GM19438 (cell line): ENCODE data around the gene DPP6.

ENCODE experiments used
- ATAC-seq: cut with Tn5 transposase; IDR thresholded peaks from one replicate; pipeline ENCODE4 v1.9.1; 2021; ENCODE audit warnings: low read depth; ENCODE audit not compliant: unreplicated experiment

The DPP6 gene

DNA sequence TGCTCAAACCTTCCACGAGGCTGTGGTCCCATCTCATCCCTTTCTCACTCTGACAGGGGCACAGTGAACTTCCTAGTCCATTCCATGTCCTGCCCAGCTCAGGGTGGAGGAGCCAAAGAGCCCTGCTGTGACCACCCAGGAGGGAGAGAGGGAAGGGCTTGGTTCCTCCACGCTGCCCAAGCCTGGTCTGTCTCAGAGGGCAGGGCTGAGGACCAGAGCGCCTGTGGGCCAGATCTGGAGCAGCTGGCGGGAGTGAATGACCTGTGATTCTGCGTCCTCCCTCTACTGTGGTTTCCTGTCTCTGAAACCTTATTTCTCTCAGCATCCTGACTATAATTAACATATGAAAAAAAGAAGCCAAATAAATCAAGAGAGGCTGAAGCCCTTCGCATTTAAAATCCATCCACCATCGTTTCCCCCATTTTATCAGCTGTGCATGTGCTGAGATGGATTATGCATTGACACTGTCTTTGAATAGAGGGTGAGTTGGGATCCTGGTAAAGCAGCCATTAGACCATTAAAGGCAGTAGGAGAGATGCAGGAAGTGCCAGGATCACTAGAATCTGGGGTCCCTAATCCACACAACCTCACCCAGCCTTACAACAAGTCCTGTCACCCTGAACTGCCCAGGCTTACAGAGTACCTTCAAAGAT, 165.6 kb downstream of the DPP6 start:
- no peak for ATAC-seq

DNA sequence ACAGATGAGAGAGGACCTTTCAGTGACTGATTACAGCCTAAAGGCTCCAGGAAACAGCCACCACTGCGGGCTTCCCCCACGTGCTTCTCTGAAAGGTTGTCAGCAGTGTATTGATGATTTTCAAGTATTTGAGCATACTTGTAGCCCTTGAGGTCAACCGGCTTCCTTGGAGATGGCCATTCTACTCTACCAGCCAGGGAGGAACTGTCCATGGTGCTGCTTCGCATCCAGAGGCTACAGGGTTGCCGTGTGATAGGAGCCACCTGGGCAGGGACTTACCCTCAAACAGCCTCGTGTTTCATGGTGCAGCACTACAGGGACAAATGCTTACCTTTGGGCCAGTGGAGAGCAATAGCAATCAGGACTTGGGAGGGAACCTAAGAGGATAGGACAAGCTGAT, 179.5 kb downstream of the DPP6 start:
- no peak for ATAC-seq

DNA sequence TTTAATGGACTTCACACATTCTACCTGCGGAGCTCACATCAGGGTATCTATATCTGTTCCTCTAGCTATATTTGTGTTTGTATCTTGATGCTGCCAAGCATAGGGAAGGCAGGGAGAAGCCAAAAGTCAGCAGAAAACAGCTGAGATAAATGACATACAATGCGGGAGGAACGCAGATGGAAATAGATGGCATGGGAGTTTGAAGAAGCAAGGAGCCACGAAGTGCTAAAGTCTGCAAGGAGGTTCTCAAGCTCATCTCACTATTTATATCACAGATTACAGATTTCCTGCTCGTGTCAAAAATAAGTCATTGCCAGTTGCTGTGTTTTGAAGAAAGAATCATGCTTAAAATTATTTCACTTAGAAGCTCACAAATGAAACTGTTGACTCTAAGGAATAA, 180.5 kb downstream of the DPP6 start:
- no peak for ATAC-seq

DNA sequence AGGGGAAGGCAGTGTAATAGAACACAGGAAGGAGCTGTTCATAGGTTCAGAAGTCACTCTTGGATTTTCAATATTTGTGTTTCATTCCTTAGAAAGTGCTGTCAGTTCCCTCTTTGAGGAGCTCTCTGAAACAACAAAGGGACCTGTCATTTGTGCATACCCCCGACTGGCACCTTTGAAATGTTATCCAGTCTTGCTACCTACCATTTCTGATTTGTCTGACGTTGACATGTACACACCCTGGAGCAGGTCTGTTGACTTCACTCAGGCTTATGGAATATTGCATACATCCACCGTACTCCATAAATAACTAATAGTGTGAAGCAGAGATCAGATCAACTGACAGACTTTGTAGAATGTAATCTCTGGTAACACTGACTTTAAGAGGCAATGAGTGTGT, 189.8 kb downstream of the DPP6 start:
- ATAC-seq, result no peak

DNA sequence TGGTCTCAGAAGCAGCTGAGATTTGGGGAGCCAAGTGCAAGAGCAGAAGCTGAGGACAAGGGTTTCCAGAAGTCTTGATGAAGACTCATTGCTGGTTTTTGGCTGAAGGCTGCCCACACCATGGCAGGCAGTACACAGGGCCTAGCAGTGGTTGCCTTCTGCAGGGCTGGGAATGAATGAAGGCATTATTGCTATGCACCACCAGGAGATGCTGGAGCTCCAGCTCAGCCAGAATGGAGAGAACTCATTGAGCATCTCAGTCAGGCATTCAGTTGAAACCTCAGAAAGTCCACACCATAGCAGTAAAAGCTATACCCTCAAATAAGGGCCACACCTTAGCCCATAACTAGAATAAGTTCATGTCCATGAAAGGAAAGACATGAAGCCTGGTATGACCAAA, 190.5 kb downstream of the DPP6 start:
- ATAC-seq, result no peak

DNA sequence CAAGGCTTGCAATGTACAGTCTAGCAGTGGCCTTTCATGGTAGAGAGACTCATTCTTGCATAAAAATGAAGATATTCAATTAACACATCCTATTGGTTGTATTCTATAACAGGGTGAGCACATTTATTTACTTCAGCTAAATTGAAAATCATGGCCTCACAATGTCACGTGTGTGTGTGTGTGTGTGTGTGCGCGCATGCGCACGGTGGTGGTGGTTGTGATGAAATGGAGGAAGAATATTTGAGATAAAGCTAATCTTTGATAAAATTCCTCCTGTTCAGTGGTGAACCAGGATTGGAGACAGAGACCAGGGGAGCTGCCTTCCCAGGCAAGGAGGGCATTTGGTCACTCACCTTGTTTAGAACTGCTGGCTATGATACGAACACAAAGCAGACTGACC, 199.8 kb downstream of the DPP6 start:
- ATAC-seq, result no peak

DNA sequence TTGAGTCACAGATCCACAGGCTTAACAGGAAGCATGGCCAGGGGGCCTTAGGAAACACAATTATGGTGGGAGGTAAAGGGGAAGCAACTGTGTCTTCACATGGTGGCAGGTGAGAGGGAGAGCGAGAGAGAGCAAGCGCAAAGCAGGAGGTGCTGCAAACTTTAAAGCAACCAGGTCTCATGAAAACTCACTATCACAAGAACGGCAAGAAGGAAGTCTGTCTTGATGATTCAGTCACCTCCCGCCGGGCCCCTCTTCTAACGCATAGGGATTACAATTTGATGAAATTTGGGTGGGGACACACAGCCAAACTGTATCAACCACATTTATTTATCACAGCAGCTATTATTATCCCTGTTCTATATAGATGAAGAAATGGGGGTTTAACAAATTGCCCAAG, 201.6 kb downstream of the DPP6 start:
- no peak for ATAC-seq

DNA sequence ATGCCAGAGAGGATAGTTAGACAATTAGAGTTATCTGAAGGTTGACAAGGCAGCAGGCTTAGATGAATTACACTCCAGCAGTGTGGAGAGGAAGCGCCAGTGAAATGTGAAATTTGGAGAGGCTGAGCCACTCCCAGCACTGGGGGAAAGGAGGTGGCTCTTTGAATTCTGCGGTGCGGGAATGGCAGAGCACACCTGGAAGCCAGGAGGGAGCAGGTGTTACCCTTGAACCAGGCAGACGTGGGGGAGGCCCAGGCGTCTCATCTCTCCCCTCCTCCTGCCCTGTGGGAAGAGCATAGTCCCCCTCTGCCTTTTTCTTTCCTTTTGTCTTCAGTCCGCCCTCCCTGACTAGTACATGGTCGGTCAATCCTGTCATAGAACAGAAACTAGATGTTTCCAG, 203.1 kb downstream of the DPP6 start:
- ATAC-seq, result no peak

DNA sequence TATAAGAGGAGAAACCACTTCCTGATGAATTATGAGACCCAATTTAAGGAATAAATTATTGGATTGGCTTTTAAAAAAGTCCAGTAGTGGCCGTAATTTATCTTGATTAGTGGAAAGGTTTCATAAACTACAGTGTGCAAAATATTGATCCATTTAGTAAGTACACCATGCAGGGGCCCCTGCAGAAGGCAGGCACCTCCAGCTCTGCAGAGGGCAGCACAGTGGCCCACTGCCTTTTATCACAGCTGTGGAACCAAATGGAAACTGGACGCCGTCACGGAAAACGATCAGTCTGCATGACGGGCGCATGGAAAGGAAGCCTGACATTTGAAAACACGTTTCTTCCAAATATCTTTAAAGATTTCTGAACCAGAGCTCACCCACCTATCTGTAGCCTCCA, 204.0 kb downstream of the DPP6 start:
- ATAC-seq, result no peak

DNA sequence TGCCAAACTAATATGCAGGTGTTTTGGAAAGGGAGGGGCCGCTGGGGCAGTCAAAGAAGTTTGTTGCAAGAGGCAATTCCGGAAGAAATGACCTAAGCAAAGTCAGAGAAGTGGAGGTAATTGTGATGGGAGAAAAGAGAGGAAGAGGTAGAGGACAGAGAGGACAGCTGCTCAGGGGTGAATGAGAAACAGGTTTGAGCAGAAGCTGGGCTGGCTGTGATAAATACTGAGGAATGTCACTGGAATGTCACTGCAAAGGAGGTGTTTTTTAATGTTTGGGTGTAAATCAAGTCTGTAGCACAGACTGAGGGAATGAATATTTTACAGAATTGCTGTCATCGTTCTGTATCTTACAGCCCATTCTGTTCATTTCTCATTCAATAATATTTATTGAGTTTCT, 207.2 kb downstream of the DPP6 start:
- no peak for ATAC-seq

DNA sequence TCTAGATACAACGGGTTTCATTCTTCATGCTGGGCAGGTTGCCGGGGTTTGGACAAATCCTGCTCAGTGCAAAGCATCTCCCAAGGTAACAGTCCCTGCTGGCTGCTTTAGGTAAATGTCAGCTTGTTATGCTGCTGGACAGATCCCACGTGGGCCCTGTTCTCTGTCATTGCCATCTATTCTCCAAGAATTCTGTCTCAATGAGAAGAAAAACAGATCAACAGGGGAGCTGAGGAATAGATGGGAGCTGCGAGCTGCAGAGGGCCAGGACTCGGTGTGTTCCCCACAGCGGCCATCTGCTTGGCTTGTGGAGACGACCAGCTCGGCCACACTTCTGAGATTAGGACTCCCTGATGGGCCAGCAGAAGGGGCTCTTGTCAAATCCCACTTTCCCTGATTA, 235.2 kb downstream of the DPP6 start:
- no peak for ATAC-seq

DNA sequence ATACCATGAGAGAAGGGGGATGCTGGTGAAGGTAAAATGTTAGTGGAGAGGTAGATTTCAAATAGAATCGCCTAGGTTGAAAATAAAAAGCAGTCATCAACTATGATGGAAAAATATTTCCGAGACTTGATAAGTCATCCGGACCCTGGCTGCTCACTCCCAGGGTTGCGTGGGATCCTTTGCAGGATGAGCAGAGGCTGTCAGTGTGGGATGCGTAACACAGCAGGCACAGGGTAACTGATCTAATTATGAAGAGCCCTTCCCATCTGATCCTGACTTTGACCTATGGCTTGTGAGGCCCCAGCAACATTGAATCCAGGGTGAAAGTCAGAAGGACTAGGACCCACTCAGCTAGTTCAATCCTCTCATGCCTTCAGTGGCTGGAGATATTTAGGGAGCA, 236.9 kb downstream of the DPP6 start:
- no peak for ATAC-seq

DNA sequence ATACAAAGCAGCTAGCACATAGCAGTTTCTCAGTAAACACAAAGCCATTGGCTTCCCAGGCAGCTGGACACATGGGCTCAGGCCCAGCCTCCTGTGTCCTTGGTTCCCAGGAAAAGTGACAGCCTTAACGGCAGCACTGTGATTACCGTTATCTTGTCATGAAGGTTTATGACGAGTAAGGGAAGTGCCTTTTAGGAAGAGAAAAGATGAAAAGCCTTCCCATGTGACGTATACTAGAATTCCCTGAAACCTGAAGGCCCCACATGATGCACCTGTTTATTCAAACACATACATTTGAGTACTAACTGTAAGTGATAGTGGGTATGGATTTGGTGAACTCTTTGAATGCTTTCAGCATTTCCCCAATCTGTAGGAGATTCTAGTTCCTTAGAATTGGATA, 244.2 kb downstream of the DPP6 start:
- no peak for ATAC-seq

DNA sequence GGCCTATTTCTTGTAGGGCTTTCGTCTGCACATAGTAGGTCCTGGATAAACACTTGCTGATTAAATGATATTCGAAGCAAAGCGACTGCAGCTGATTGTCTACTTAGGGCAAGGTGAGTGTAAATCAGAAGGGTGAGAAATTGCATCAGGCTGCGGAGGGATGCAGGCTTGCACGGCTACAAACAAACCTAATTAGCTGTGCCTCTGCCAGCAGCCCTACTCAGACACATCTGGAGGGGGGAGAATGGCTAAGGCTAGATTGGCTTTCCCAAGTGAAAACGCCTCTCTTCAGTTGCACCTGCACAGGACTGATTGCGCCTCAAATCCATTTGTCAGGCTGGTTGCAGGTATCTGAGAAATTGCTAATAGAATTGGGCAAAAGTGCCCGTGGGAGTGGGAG, 247.5 kb downstream of the DPP6 start:
- no peak for ATAC-seq

DNA sequence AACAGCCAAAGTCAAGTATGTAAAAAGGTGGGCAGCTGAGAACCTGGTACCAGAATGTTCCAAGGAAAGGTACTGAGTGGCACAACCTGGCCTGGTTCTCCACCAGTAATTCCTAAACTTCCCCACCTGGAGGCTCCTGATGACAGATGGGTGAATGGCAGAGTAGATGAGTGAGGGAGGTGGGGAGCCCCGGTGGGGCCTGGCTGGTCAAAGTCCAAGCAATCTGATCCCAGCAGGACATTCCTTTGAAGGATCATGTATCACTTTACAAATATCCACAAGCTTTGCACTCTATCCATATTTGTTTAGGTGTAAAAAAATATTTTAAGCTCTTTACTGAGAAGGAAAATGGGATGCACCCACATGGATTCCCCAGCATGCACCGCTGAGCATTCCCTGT, 250.2 kb downstream of the DPP6 start:
- ATAC-seq, result no peak

DNA sequence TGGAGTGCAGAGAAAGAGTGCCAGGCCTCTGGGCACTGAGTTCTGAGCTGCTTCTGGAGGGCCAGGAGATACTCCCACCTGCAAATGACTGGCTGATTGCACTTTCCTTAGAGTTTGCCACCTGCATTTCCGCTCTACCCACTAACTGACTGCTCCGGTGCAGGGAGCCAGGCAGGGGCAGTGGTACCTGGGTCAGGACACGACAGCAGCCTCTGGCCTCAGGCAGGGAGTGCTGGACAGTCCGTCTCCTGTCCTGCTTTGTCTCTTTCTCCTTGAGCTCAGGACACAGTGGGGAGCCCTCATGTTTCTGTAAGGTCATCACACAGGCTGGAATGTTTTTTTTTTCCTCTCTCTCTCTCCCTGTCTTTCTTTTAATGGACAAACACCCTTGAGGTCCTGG, 252.0 kb downstream of the DPP6 start:
- ATAC-seq, result no peak

DNA sequence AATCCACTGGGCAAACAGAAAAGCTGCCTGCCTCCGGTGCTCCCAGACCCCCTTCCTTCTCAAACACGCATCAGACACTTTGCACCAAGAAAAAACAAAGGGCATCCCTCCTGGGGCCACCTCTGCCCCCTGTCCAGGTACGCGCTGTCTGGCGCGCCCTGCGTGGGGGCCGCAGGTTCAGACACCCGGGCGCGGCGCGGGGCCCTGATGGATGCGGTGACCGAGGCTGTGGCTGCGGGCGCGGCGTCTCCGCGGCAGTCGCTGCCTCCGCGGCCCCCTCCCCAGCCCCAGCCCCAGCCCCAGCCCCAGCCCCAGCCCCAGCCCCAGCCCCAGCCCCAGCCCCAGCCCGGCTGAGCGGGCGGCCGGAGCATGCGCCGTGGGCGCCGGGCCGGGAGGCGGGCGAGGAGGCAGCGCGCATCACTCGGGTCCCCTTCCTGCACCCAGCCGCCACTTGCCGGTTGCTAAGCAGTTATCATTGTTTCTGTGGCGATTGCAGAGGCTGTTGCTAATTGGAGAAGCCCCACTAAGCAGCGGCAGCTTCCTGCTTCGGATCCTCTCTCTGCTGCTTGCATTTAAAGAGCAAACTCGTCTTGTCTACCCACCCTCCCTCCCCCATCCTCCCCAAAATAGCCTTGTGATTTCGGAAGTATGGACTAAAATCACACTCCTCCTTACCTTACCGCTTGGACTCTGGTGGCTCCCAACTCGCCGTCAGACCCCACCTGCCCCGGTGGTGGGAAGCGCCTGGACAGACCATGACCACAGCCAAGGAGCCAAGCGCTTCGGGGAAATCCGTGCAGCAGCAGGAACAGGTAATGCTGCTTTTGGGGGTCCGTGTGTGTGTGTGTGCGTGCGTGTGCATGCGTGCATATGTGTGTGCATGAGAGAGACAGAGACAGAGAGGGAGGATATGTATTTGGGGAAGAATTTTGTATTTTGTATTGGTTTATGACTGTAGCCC, 252.8 kb downstream of the DPP6 start:
- no peak for ATAC-seq

DNA sequence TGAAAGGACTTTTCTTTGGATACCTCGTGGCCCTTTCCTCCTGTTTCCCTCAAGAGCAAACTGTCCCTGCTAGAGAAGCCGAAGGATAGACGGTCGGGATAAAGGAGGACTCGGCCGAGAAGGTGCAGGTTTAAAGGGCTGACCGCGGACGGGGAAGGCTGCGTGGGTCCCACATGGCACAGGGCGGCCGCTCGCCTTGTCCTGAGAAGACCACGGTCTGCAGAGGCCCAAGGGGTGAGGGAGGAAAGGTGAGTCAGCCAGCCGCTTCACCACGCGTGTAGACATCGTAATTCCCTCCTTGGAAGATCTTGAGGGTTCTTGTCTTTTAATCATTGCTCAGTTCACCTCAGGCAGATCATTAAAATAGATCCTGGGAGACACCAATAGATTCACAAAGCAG, 253.8 kb downstream of the DPP6 start:
- ATAC-seq, result no peak

DNA sequence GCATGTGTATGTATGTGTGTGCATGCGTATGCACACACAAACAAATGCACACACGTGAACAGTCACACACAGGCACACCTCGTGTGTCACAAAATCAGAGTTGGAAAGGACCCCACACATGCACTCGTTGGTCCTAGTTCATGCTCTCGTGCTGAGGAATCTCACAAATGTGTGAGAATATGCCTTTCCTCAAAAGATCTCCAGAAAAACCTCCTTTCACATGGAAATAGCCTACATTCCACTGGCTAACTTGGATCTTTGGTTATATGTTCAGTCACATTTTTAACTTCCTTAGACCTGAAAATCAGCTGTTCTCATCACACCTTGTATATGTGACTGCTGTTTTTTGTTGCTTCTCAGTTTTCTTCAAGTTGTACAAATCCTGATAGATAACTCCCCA, 256.7 kb downstream of the DPP6 start:
- ATAC-seq, result no peak

DNA sequence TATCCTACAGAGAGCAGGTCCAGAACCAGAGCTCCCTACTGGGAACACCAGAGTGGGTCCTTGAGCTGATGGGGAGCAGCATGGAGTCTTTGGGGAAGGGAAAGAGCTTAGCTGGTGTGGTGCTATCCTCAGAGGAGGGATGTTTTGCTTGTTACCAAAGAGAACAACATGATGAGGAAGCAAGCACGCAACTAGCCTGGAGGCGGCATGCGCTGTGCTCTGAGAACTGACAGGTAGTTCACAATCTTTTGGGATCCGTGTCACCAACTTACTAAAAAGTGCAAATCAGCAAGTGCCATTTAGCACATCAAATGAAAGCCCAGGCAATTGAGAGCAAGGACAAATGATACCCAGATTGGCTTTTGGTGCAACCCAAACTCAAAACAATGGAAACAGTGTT, 257.9 kb downstream of the DPP6 start:
- ATAC-seq, result no peak

DNA sequence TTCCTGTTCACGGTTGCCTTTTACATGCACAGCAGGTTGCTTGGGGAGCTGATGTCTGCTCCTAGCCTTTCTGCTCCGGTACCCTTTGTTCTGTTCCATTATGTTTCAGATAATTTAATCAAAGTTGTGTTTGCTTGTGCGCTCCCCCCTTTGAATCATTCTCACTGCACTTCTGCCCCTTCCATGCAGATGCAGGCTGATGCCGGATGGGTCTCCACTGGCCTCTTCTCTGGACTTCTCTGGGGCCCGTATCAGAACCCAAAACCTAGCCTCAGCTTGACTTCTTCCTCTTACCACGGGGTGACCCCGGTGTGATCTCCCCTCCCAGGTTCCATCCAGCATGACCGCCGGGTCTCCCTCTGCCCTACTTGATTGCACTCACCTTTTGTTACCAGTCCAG, 272.0 kb downstream of the DPP6 start:
- no peak for ATAC-seq

DNA sequence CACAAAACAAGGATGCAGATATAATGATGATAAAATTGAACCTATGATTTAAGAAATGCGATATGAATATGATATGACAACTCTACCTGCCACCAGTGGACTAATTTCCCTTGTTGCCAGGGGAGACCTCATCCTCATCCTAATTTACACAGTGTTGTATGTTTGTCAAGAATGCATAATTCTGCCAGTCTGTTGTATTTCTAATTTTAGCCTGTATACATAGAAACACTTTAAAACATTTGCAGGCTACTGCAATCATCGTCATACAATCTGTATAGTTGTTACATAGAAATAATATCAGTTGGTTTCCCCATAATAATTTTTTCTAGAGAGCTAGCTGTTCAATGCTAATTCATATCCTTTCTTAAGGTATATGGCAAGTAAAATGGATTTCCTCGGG, 274.2 kb downstream of the DPP6 start:
- no peak for ATAC-seq
